GM12878 (cell line): ENCODE measurements around the gene MXRA8. TPM values are rescaled to one million over a fixed set of nuclear protein-coding genes. Genes with fewer than 3 reads are reported as not detected.
"Not testable (repeated sequence)": the region's sequence is repeated elsewhere in the genome, so short reads cannot be mapped to it uniquely, and the experiment has no call there.

Source experiments
- ATAC-seq: fragments of 200-7000 bp; cut with Tn5 transposase; 3 replicates; pipeline ENCODE4 v1.9.1; 2020; ENCODE audit warnings: mild to moderate bottlenecking, moderate library complexity
- BruUV-seq: library from RNA; stranded (reverse); fragments of 400-500 nt; replicated peaks from 2 replicates; lab custom pipeline; 2021; lab: Mats Ljungman, UMichigan
- CTCF ChIA-PET: fragments of 300-600 bp; sonication (Branson Sonifier 250); formaldehyde crosslinking; extraction: SDS; loops from one replicate; lab custom pipeline; 2021; ENCODE audit warnings: inconsistent platforms; lab: Yijun Ruan, JAX
- POLR2A ChIA-PET: fragments of 350-600 bp; formaldehyde crosslinking; extraction: SDS; loops from one replicate; lab custom pipeline; 2021; ENCODE audit warnings: inconsistent platforms; lab: Charles Lee
- RAD21 ChIA-PET: fragments of 300-600 bp; sonication (Branson Sonifier 250); formaldehyde crosslinking; loops from one replicate; lab custom pipeline; 2023; ENCODE audit warnings: antibody characterized with exemption; ENCODE audit not compliant: unreplicated experiment; lab: Charles Lee
- SMC1A ChIA-PET: fragments of 300-600 bp; sonication (Branson Sonifier 250); formaldehyde crosslinking; loops from one replicate; lab custom pipeline; 2023; ENCODE audit not compliant: unreplicated experiment, uncharacterized antibody; lab: Charles Lee
- DNase-seq: peaks from one replicate; pipeline ENCODE4 v3.0.0-alpha.2; 2011; ENCODE audit warnings: low read depth, low spot score
- FAIRE-seq: peaks from 3 replicates; lab custom pipeline; 2011; peaks lifted over from hg19 to GRCh38; lab: Jason Lieb, UNC
- H2AFZ ChIP-seq: 2 replicates; pipeline ENCODE4 v1.6.0; 2011; ENCODE audit warnings: low read depth, low read length, control low read depth; ENCODE audit not compliant: control insufficient read depth
- H3K27ac ChIP-seq: 2 replicates; pipeline ENCODE4 v1.5.1; 2011; ENCODE audit warnings: control low read depth; ENCODE audit not compliant: control insufficient read depth, insufficient read depth
- H3K27me3 ChIP-seq, 2 experiments: replicated peaks in 1 of 2; 2 replicates each; pipeline versions ENCODE4 v1.6.0 to v1.6.1; 2011; ENCODE audit warnings: low read length in 1 of 2; ENCODE audit not compliant: control insufficient read depth in 2 of 2, insufficient read depth in 2 of 2
- H3K36me3 ChIP-seq, 2 experiments: 2 replicates each; pipeline ENCODE4 v1.5.1; 2011; ENCODE audit warnings: low read length in 1 of 2; ENCODE audit not compliant: control insufficient read depth in 2 of 2, insufficient read depth in 2 of 2
- H3K4me1 ChIP-seq: 2 replicates; pipeline ENCODE4 v1.6.1; 2011; ENCODE audit warnings: mild to moderate bottlenecking, low read length, moderate library complexity, mixed read lengths; ENCODE audit not compliant: control insufficient read depth, insufficient read depth
- H3K4me2 ChIP-seq: 2 replicates; pipeline ENCODE4 v1.6.0; 2011; ENCODE audit warnings: control low read depth; ENCODE audit not compliant: control insufficient read depth, insufficient read depth
- H3K4me3 ChIP-seq: fragments of 200-600 bp; sonication (generic); 2 replicates; pipeline ENCODE4 v1.5.1; 2016
- H3K79me2 ChIP-seq: 2 replicates; pipeline ENCODE4 v1.6.0; 2011; ENCODE audit warnings: low read length; ENCODE audit not compliant: control insufficient read depth, insufficient read depth
- H3K9ac ChIP-seq: 2 replicates; pipeline ENCODE4 v1.8.0; 2011; ENCODE audit warnings: low read length, control low read depth, mixed read lengths; ENCODE audit not compliant: control insufficient read depth, insufficient read depth
- H3K9me3 ChIP-seq: replicated peaks from 3 replicates; pipeline ENCODE4 v1.5.1; 2011; ENCODE audit warnings: mild to moderate bottlenecking, low read length; ENCODE audit not compliant: control insufficient read depth, insufficient read depth
- H4K20me1 ChIP-seq: 2 replicates; pipeline ENCODE4 v1.6.0; 2011; ENCODE audit not compliant: control insufficient read depth, insufficient read depth
- BCL3 ChIP-seq: IDR thresholded peaks from 2 replicates; pipeline ENCODE4 v1.6.1; 2011; ENCODE audit warnings: borderline replicate concordance, low read depth, mild to moderate bottlenecking, moderate library complexity, low read length; ENCODE audit not compliant: insufficient read depth, poor library complexity, severe bottlenecking
- NR2F1 ChIP-seq: fragments of 450-650 bp; conservative IDR thresholded peaks from 2 replicates; pipeline ENCODE4 v1.6.1; 2017; ENCODE audit warnings: mild to moderate bottlenecking
- POLR2A ChIP-seq: IDR thresholded peaks from 2 replicates; pipeline ENCODE4 v1.6.1; 2011; ENCODE audit warnings: low read depth, mild to moderate bottlenecking, low read length
- SIX5 ChIP-seq: IDR thresholded peaks from 2 replicates; pipeline ENCODE4 v1.6.1; 2011; ENCODE audit warnings: mild to moderate bottlenecking, low read depth, low read length, moderate library complexity; ENCODE audit not compliant: severe bottlenecking
- ZNF24 ChIP-seq: fragments of 450-650 bp; IDR thresholded peaks from 2 replicates; pipeline ENCODE4 v1.6.1; 2017; ENCODE audit warnings: antibody characterized with exemption, mild to moderate bottlenecking
- WGBS: methylation state at CpG from one replicate; pipeline ENCODE4 v1.1.6; 2016; ENCODE audit warnings: low lambda C conversion rate; ENCODE audit not compliant: insufficient replicate concordance, insufficient coverage; ENCODE audit errors: missing lambda C conversion rate; 5-methylcytosine and 5-hydroxymethylcytosine counted together
- in situ Hi-C: fragments of 300-500 bp; cut with MboI; formaldehyde crosslinking; loops from 9 replicates; pipeline ENCODE4 v1.14.3; 2018; ENCODE audit warnings: mixed read lengths
- intact Hi-C: fragments of 100-400 bp; cut with micrococcal nuclease; formaldehyde crosslinking; loops from one replicate; pipeline ENCODE4 v1.14.2; 2022; ENCODE audit not compliant: unreplicated experiment
- polyA plus RNA-seq, 11 experiments: library from polyadenylated mRNA; depleted of rRNA in 4 of 11; unstranded in 6 of 11; stranded (reverse) in 5 of 11; fragments of >200 nt; fragmentation: Nextera tagmentation in 4 of 11; fragmentation: Illumina TruSeq in 1 of 11; extraction: Ambion mirVana in 4 of 11; extraction: Trizol in 1 of 11; gene quantifications; 1 replicate in 1 of 11; 2 replicates in 10 of 11; pipeline versions ENCODE4 v1.2.1 to v1.2.3, GENCODE V29; 2011 to 2016; ENCODE audit warnings: inconsistent platforms in 2 of 11, missing spikeins in 2 of 11, low read depth in 1 of 11
- total RNA-seq, 4 experiments: library from RNA; depleted of rRNA in 3 of 4; stranded (reverse); fragments of >200 nt in 3 of 4; fragmentation: Illumina TruSeq in 1 of 4; extraction: Trizol in 1 of 4; gene quantifications; 2 replicates each; pipeline versions ENCODE4 v1.2.1 to v1.2.3, GENCODE V29; 2013 to 2021

MXRA8 gene
- total and polyA plus RNA-seq, 10 of the 15 experiments (the other 5 are each of a cell fraction or from before 2014, with no cell fraction given) = 0.11 to 0.54 (median 0.21) TPM; not detected in 6

- TF ChIP-seq BCL3 (peak; percentile 32), SIX5 (no peak), NR2F1 (peak; percentile 67)
These were observed 29.0 kb upstream of the MXRA8 start (continued) for GRCh38 chr1:1387098-1388077.

GRCh38 chr1:1385931-1386330 lies 27.6 kb upstream of the MXRA8 start:
- peaks cover 32 to 41% of the 10 kb centered on the region in 2 experiments for H3K36me3 ChIP-seq
- no peak overlapping the region for H3K4me3 ChIP-seq
- ATAC-seq (no peak), FAIRE-seq (no peak), DNase-seq (no peak)
- no peaks in the 10 kb centered on the region for H4K20me1 ChIP-seq
- H3K27ac ChIP-seq = no peak overlapping the region
- ChIA-PET POLR2A (interaction anchor here (0.6 kb wide), 2 partner anchors 11 to 390 kb away, joined by 7 to 9 read pairs; no protein-coding TSS in a partner anchor), CTCF (no interaction called here), RAD21 (no interaction called here), SMC1A (interaction anchor here (1.0 kb wide), 1 partner anchor 12 kb away, joined by 3 read pairs; no protein-coding TSS in a partner anchor)
- H3K9ac ChIP-seq = no peak overlapping the region
- no peaks in the 10 kb centered on the region for H3K4me1 ChIP-seq
- TF ChIP-seq POLR2A (peak; percentile 54; the same call in 1 of the 2 replicates), ZNF24 (no peak)
- WGBS = 93% methylated on average over 8 of the region's 8 CpGs
- H3K4me2 ChIP-seq = no peak overlapping the region
- H3K9me3 ChIP-seq = no peaks in the 10 kb centered on the region
- H2AFZ ChIP-seq = no peak overlapping the region
- BruUV-seq = no TSS peak
- no peaks in the 10 kb centered on the region for H3K79me2 ChIP-seq
- in situ Hi-C loops (no loop called here), intact Hi-C loops (no loop called here)
- H3K27me3 ChIP-seq = no peaks in the 10 kb centered on the region

- CTCF ChIA-PET, intact Hi-C loops, H2AFZ ChIP-seq, H3K4me3 ChIP-seq, H3K27ac ChIP-seq, H3K4me1 ChIP-seq, FAIRE-seq, DNase-seq, H4K20me1 ChIP-seq, H3K79me2 ChIP-seq, H3K4me2 ChIP-seq, H3K27me3 ChIP-seq, SMC1A ChIA-PET, ATAC-seq, H3K9ac ChIP-seq, BruUV-seq, RAD21 ChIA-PET, in situ Hi-C loops, H3K9me3 ChIP-seq: not testable (repeated sequence)
- peaks cover 26 to 42% of the 10 kb centered on the region in 2 experiments for H3K36me3 ChIP-seq
- POLR2A ChIA-PET = interaction anchor here (0.6 kb wide), 1 partner anchor 391 kb away, joined by 7 read pairs; no protein-coding TSS in a partner anchor
- 95% methylated on average over 29 of the region's 29 CpGs for WGBS
These were observed 27.0 kb upstream of the MXRA8 start for GRCh38 chr1:1385339-1385738.
